GM18526 (cell line): ENCODE data around the gene LUC7L2.

Experiments used
- POLR2A ChIP-seq: IDR thresholded peaks from 3 replicates; pipeline ENCODE4 v1.6.1; 2011; ENCODE audit not compliant: insufficient read length; ENCODE audit errors: extremely low read depth

The LUC7L2 gene

DNA sequence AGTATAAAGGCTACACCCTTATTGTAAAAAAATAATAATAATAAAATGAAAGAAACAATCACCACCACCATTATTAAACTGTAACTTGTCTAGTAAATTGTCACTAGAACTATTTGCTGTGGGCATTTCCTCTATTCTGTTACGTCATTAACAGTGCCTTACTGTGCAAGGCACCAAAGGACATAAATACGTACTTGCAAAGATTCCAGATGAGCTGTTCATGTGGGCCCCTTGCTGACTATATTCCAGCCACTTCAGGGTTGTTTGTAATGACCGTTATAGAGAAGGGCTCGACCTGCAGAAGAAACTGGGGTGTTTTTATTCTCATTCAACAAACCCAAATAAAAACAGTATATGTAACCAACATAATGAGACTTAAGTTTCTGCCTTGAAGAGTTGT is 63.4 kb downstream of the LUC7L2 start:
- TF ChIP-seq POLR2A: no peak

DNA sequence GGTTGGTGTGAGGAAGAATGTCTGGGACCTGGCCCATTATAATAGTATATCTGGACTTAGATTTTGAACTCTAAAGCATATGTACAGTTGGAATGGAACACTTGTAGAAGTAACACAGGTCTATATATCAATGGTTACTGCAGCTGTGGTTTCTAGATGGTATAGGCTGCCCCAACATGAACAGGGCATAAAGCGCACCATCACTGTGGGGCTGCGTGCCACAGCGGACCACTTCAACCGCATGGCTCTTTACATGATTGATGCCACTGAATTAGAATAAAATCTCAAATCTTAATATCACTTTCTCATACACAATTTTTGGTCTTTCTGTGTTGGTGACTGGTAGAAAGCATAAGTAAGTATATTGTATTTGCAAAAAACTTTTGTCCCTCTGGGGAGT is 64.3 kb downstream of the LUC7L2 start:
- no peak for TF ChIP-seq POLR2A

DNA sequence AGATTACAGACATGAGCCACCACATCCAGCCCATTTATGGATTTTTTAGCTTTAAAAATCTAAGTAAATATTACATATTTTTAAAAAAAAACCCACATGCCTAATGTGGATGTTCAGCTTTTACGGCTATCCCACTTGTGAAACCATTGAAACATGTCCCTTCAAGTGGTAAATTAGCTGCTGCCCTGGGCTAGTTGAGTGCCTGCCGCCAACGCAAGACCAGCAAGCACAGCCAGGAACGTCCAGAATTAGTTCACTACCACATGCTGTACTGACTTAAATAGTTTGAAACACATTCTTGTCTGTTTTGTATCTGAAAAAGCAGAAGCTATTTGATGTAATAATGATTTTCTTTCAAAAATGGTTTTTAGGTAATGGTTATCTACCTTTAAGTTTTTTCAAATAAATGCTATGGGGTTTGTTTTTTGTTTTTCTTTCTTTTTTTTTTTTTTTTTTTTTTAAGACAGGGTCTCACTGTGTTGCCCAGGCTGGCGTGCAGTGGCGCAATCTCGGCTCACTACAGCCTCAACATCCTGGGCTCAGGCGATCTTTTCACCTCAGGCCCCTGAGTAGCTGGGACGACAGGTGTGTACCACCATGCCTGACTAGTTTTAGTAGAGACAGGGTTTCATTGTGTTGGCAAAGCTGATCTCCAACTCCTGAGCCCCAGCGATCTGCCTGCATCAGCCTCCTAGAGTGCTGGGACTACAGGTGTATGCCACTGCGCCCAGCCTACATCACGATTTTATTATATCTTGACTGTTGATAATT is 66.7 kb downstream of the LUC7L2 start:
- TF ChIP-seq POLR2A: no peak

DNA sequence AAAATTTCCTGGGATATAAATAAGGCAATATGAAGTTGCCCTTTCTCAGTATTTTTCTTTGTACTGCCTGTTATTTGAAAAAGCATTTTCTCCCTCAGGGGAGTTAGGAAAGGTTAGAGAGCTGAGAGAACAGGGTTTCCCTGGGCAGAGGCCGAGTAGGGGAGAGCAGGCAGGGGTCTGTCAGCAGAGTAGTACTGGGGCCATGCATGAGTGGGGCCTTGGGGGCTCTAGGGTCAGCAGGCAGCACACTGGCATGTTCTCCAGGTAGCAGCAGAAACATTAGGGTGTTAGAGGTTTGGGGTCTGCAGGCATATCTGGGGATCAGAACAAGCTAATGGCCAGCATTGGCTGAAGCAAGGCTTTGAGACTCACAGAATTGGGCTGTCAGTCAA is 67.3 kb downstream of the LUC7L2 start:
- TF ChIP-seq POLR2A: no peak

DNA sequence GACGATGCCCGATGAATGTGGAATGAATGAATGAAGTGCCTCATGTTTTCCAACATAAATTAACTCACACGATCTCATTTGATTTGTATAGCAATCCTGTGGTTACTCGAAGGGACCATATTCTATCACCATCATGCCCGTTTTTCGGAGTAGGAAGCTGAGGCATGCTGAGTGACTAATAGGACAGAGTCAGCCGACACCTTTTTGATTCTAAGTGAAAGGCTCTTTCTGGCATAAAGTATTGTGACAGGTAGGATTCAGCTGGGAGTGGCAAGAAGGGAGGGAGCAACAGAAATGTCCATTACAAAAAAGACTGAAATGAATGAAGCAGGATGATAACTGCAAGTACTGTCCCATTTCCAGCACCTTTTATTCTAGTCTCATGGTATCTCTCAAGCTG is 68.1 kb downstream of the LUC7L2 start:
- TF ChIP-seq POLR2A: no peak

DNA sequence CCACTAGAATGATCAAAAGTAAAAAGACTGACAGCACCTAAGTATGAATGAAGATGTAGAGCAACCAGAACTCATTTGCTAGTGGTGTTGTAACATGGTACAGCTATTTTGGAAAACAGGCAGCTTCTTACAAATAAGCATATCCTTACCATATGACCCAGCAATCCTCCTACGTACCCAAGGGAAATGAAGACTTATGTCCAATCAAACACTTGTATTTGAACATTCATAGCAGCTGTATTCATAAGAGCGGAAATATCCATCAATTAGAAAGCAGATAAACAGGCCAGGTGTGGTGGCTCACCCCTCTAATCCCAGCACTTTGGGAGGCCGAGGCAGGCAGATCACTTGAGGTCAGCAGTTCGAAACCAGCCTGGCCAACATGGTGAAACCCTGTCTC is 70.7 kb downstream of the LUC7L2 start:
- TF ChIP-seq POLR2A: no peak

DNA sequence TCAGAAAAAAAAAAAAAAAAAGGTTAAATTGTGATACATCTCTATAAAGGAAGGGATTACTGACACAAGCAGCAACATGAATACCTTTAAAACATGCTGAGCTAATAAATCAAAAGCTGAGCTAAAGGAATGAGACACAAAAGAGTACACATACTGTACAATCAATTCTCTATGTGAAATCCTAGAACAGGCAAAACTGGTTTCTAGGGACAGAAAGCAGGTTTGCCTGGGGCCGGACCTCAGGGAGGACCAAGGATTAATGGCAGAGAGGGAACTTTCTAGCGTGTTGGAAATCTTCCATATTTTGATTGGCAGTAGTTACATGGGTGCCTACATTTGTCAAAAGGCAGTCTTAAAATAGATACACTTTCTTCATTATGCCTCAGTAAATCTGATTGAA is 71.3 kb downstream of the LUC7L2 start:
- no peak for TF ChIP-seq POLR2A

DNA sequence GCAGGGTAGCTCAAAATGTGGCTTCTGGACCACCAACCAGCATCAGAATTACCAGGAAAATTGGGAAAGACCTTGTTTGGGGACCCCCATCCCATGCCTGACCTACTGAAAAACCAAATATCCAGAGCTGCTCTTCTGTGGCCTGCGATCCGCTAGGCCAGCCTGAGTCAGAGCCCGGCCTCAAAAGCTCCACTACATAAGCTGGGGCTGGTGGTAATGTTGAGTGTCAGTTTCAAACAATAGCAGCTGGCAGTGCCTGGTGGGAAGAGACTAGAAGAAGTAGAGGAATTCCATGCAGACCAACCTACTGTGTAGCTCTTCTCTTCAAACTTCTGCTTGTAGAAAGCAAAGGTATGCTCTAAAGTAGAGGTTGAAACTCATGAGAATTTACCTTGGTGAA is 71.8 kb downstream of the LUC7L2 start:
- no peak for TF ChIP-seq POLR2A

DNA sequence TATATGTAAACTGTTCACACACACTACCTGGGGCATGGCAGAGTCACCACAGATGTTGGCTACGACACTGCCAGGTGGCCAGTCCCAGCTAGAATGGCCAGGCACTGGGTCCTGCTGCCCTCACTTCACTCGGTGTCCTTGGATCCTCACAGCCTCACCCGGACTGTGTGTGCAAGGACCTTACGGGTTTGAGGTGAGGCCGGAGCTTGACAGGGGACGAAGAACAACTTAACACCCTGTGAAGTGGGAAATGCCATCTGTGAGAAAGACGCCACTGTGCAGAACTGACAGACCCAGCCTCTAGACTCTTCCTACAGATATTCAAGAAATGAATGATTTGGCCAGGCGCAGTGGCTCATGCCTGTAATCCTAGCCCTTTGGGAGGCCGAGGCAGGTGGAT is 77.1 kb downstream of the LUC7L2 start:
- TF ChIP-seq POLR2A: no peak

DNA sequence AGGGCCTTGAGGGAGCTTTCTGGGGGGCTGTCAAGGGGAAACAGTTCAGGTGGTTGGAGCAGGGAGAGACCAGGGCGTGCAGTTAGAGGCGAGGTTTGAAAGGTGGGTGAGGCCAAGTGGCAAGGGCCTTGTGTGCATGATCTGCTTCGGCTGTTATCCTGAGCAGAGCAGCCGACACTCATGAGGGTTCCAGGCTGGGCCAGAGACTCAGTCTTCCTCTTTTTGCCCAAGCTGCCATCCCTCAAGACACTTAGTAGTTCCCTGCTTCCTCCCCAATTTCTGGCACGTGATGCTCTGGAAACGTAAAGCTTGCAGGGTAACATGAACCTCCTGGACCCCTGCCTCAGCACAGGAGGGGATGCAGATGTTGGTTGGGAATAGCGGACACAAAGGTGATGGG is 79.7 kb downstream of the LUC7L2 start:
- TF ChIP-seq POLR2A: no peak

DNA sequence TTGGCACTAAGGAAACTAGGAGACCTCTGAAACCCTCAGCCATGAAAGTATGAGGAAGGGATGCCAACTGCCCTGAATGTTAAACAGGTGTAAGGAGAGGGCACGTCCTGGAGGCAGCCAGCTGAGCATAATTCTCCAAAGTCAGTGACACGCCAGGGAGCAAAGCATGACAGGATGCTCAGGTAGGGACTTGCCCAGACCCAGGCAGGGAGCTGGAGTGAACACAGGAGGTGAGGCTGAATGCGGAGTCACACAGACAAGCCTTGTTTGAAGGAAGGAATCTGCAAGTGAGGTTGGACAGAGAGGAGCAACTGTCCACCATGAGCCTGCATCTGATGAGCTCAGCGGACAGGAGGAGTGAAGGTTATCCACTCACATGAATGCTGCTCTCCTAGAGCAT is 82.3 kb downstream of the LUC7L2 start:
- TF ChIP-seq POLR2A: no peak

DNA sequence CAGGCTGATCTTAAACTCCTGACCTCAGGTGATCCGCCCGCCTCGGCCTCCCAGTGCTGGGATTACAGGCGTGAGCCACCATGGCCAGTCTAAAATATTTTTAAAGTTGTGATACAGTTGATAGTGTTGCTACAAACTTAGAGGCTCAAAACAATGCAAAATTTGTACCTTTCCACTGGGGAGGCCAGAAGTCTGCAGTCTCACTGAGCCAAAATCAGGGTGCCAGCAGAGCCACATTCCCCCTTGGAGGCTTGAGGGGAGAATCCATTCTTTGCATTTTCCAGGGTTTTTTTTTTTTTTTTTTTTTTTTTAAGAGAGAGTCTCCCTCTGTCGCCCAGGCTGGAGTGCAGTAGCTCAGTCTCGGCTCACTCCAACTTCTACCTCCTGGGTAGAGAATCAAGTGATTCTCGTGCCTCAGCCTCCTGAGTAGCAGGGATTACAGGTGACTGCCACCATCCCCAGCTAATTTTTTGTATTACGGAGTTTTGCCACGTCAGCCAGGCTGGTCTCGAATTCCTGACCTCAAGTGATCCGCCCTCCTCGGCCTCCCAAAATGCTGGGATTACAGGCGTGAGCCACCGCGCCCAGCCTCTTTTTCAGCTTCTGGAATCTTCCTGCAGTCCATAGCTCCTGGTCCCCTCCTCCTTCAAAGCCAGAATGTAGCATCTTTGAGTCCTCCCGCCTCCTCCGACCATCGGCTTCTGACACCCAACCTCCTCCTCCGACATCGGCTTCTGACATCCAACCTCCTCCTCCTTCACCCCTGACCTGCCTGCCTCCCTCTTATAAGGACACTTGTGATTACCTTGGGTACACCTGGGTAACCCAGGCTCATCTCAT is 86.6 kb downstream of the LUC7L2 start:
- no peak for TF ChIP-seq POLR2A

DNA sequence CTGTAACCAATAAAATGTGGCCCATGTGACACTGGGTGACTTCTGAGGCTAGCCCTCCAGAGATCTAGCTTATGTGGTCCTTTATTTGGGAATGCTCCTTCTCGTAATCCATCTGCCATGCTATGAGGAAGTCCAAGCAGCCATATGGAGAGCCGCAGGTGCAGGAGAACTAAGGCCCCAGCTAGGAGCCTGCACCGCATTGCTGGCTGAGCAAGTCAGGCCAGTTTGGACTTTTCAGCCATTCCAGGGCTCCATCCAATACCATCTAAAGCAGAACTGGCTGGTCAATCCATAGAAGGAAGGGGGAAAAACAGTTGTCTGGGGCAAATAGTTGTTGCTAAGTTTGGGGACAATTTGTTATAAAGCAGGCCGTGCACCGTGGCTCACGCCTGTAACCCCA is 91.2 kb downstream of the LUC7L2 start:
- no peak for TF ChIP-seq POLR2A

DNA sequence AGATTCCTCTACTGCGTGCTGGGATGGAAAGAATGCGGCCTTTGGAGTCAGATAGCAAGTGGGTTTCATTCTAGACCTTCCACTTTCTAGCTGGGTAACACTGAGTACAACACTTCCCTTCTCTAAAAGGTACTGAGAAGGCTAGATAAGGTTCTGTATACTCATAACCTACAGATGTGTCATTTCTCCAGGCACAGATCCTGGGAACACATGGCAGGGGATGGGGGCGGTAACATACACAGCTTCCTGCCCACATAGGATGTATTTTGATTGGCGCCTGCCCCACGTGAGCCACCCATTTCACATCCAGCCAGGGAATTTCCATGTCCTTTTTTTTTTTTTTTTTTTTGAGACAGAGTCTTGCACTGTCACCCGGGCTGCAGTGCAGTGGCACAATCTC is 91.9 kb downstream of the LUC7L2 start:
- no peak for TF ChIP-seq POLR2A

DNA sequence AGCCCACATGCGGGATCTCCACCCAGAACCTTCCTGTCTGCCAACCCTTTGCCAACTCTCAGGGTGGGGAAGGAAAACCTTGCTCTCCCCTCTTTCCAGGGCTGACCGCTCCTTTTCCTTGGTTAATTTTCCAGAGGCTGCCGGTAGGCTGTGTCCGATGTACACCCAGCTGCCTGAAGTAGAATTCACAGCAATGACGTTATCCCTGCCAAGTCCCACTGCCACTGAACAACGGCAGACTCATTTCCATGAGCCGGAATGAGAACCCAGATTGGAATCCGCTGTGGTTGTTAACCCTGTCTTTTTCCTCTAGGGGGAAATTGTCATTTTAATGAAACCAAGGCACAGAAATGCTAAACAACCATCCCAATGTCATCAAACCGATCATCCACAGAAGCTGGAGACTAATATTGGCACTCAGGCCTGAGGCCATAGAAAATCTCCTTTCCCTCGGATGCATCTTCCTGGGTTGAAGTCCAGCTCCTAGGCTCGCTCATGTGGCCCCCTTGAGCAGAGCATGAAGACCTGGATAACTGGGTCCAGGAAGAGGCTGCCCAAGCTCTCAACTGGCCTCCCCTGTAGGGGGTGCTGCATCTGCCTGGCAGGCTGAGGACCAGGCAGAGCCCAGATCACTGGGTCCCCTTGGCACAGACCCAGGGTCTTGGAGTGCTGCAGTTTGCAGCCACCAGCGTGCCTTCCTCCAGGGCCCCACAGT is 93.4 kb downstream of the LUC7L2 start:
- no peak for TF ChIP-seq POLR2A
